ENCODE data around the gene ATP1A3.

- TF ChIP-seq CTCF (IDR thresholded peaks at IDR 0.05; ENCODE audit: low read length) (no peak), EZH2 (optimal IDR thresholded peaks at IDR 0.05; ENCODE audit: low read depth, low read length) (no peak)
Observed at GRCh38 chr19:42037649-42038048, 43.6 kb upstream of the ATP1A3 start.
